Muscle layer of duodenum (tissue), 2 donors: ENCODE data around the gene TSPAN11.
"Not testable (repeated sequence)": the region's sequence is repeated elsewhere in the genome, so short reads cannot be mapped to it uniquely, and the experiment has no call there.

Experiments
- H3K27ac ChIP-seq: one replicate; pipeline ENCODE4 v1.7.0; 2013; ENCODE audit warnings: mild to moderate bottlenecking, low read length
- H3K27me3 ChIP-seq: one replicate; pipeline ENCODE4 v1.7.0; 2013; ENCODE audit warnings: low read depth, mild to moderate bottlenecking, control low read depth, low read length
- H3K36me3 ChIP-seq, 2 donors: one replicate each; pipeline ENCODE4 v1.7.0; 2013; ENCODE audit warnings: low read length in 2 of 2, control low read depth in 1 of 2, mild to moderate bottlenecking in 1 of 2; ENCODE audit not compliant: insufficient read depth in 2 of 2, control insufficient read depth in 1 of 2
- H3K4me1 ChIP-seq, 2 donors: one replicate each; pipeline ENCODE4 v1.7.0; 2013; ENCODE audit warnings: low read length in 2 of 2, mild to moderate bottlenecking in 2 of 2, control low read depth in 1 of 2, moderate library complexity in 1 of 2; ENCODE audit not compliant: insufficient read depth in 2 of 2, control insufficient read depth in 1 of 2
- H3K4me3 ChIP-seq, 2 donors: one replicate each; pipeline ENCODE4 v1.7.0; 2013; ENCODE audit warnings: low read length in 2 of 2, low read depth in 1 of 2, mild to moderate bottlenecking in 1 of 2
- H3K9me3 ChIP-seq, 2 donors: one replicate each; pipeline ENCODE4 v1.7.0; 2013; ENCODE audit warnings: low read length in 2 of 2, control low read depth in 1 of 2, mild to moderate bottlenecking in 1 of 2; ENCODE audit not compliant: control insufficient read depth in 1 of 2
- donor health status: healthy.

The TSPAN11 gene

DNA sequence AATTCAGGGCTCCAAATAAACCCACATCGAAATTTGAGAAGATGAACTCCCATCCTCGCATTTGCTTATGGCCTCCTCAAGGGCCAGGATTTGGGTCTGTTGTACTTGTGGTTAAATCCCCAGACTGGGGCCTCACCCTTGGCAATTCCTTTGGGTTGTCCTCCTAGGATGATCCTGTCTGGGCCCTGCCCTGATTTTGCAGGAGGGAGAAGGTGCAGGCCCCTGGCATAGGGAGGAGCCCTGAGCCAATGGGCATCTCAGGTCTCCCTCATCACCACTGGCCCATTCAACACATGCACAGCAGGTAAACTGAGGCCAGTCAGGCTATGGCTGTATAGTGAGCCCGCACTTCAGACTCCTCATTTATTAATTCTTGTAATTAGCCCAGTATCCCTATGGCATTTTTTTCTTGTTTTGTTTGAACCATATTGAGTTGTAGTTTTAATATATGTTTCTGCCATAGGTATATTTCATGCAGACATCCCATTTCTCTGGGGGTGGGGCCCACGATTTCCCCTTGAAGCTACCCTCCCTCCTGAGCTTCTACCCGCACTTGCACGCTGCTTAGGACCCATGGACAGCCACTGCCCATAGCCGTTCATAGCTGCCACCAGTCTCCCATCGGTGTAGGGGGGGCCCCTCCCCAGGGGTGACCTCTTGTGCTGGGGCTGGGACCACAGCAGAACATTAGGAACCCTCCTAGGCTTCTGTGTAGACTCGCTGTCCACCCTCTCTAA, 80.0 kb downstream of the TSPAN11 start:
- Histone ChIP-seq H3K4me1 (peaks cover 0 to 4% of the 10 kb centered on the region in 2 donors), H3K9me3 (no peaks in the 10 kb centered on the region), H3K27me3 (no peaks in the 10 kb centered on the region), H3K27ac (no peak overlapping the region), H3K36me3 (no peaks in the 10 kb centered on the region), H3K4me3 (no peak overlapping the region)

DNA sequence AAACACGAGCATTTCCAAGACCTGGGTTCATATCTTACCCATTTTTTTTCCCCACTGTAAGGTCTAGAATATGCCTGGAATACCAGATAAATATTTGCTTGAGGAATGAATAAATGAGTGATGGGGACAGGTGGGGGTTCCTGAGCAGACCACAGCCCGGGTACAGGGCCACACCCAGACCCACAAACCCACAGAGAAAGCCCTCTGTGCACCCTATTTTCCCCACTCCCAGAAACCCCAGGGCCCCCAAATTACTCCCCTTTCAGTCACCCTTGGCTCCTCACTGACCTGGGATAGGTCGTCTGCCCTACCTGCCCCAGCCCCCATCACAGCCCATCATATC, 80.6 kb downstream of the TSPAN11 start:
- Histone ChIP-seq H3K9me3 (no peaks in the 10 kb centered on the region), H3K27ac (no peak overlapping the region), H3K4me3 (no peak overlapping the region), H3K27me3 (no peaks in the 10 kb centered on the region), H3K36me3 (no peaks in the 10 kb centered on the region), H3K4me1 (peaks cover 0 to 4% of the 10 kb centered on the region in 2 donors)

DNA sequence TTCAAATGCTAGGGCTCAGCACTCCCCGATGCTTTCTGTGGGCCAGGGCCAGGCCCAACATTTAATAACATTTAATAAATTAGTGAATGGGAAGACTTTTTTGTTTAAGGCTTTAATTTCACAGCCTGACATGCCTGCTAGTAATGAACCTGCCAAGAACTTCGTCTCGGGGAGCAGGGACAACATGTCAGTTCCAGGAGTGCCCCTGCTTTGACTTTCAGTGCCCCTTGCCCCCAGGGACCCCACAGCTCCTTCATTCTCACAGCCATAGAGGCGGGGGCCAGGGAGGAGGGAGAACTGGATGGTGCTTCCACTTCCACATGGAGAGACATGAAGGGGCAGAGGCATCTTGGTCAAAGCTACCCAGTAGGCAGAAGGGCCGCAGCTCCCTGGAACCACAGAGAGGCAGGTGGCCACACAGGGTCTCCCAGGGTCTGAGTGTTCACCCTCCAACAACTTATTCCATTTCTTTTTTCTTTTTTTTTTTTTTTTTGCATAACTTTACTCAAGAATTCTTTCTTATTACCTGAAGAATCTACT, 81.2 kb downstream of the TSPAN11 start:
- no peaks in the 10 kb centered on the region for H3K27me3 ChIP-seq

DNA sequence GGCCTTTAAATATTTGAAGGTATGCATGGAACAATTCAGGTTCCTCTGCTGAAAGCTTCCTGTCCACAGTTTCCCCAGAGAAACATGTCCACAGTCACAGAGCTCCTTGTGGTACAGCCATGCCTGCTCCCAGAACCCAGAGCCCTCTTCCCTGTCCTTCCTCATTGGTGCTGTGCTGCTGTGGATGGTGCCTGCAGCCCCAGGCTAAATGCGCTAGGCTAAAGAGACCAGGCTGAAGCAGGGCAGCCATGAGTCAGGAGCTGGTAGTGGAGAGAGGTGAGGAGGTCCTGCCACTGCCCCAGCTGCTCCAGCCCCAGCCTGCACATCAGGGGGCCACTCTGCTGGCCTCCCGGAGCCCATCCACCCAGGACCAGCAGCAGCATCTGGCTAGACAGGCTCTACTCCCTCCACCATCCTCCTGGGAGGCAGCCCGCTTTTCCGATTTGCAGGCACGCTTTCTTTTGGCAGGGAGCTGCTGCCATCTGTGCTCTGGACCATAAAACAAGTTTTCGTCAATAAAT, 81.8 kb downstream of the TSPAN11 start:
- Histone ChIP-seq H3K27me3 (no peaks in the 10 kb centered on the region), H3K9me3 (no peaks in the 10 kb centered on the region), H3K4me1 (no peaks in the 10 kb centered on the region), H3K36me3 (no peaks in the 10 kb centered on the region), H3K27ac (no peak overlapping the region), H3K4me3 (no peak overlapping the region)

More for the DNA sequence above, 81.2 kb downstream of the TSPAN11 start:
- no peak overlapping the region for H3K27ac ChIP-seq
- no peaks in the 10 kb centered on the region for H3K9me3 ChIP-seq
- peaks cover 0 to 4% of the 10 kb centered on the region in 2 donors for H3K4me1 ChIP-seq
- H3K36me3 ChIP-seq: no peaks in the 10 kb centered on the region
- H3K4me3 ChIP-seq: no peak overlapping the region

DNA sequence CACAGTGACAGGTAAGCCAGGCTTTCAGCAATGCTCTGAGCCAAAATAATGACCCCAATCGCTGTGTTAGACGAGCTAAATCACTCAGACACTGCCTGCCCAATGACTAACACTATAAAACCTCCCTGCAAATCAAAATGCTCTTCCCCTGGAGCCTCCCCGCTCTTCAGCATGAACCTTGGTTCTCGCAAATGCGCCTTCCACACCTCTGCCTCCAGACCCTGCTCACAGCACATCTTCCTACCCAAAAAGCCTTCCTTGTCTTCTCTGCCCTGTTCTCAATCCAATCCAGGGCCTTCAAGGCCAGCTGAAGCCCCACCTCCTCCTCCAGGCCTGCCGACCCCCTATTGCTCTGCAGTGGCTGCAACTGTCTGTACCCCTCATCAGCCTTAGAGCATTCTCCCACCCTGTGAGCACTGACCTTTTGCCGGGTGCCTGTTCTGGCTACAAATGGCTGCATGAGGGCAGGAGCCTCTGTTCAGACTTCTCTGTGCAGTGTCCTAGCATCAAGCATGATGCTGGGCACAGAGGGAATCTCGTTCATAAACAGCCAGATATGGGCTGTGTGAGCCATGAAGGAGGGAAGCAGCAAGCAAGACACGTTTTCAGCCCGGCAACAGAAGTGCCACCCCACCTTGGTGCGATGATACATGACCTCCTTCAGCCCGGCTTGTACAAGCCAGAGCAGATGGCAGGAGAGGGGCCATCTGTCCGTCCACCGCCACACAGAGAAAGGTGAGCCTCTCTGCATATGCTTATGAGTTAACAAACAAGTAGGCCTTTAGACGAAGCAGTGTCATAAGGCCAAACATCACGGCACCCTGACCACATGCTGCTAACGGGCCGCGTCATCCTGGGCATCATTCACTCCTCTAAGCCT, 82.7 kb downstream of the TSPAN11 start:
- Histone ChIP-seq H3K4me1 (no peaks in the 10 kb centered on the region), H3K9me3 (no peaks in the 10 kb centered on the region), H3K36me3 (no peaks in the 10 kb centered on the region), H3K27me3 (no peaks in the 10 kb centered on the region), H3K27ac (no peak overlapping the region), H3K4me3 (no peak overlapping the region)

DNA sequence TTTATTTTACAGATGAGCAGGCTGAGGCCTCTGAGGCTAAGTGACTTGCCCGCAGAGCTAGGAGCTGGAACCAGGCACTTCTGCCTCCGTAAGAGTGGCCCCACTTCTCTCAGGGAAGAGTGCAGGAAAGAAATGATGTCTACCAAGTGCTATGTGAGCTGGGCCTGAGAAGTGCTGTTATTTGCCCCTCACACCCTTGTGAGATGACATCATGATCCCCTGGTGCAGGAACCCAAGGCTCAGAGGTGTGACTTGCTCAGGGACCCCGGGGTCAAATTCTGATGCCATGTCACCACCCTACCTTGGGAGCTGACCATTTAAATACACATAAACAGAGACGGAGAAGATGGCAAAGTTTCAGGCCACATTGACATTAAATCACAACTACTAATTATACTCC, 83.4 kb downstream of the TSPAN11 start:
- no peaks in the 10 kb centered on the region for H3K36me3 ChIP-seq
- no peaks in the 10 kb centered on the region for H3K4me1 ChIP-seq
- H3K9me3 ChIP-seq: no peaks in the 10 kb centered on the region
- no peak overlapping the region for H3K27ac ChIP-seq
- no peak overlapping the region for H3K4me3 ChIP-seq
- no peaks in the 10 kb centered on the region for H3K27me3 ChIP-seq

DNA sequence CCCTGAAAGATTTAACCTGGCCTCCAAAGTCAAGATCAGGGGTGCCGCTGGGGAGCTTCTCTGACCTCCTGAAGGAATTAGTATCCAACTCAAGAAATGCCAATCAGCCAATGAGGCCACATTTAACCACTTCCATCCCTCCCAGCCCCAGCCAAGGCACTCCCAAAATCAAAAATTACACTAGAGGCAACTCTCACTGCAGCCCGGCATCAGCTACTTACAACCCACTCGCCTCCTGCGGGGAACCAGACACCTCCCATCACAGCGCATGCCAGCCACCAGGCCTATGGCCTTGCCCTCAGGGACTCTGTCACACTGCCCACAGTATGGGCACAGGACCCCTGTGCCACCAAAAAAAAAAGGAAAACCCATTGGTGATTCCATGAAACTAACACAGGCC, 84.8 kb downstream of the TSPAN11 start:
- Histone ChIP-seq H3K4me1 (no peaks in the 10 kb centered on the region), H3K27me3 (no peaks in the 10 kb centered on the region), H3K36me3 (no peaks in the 10 kb centered on the region), H3K9me3 (no peaks in the 10 kb centered on the region), H3K27ac (no peak overlapping the region), H3K4me3 (no peak overlapping the region)

DNA sequence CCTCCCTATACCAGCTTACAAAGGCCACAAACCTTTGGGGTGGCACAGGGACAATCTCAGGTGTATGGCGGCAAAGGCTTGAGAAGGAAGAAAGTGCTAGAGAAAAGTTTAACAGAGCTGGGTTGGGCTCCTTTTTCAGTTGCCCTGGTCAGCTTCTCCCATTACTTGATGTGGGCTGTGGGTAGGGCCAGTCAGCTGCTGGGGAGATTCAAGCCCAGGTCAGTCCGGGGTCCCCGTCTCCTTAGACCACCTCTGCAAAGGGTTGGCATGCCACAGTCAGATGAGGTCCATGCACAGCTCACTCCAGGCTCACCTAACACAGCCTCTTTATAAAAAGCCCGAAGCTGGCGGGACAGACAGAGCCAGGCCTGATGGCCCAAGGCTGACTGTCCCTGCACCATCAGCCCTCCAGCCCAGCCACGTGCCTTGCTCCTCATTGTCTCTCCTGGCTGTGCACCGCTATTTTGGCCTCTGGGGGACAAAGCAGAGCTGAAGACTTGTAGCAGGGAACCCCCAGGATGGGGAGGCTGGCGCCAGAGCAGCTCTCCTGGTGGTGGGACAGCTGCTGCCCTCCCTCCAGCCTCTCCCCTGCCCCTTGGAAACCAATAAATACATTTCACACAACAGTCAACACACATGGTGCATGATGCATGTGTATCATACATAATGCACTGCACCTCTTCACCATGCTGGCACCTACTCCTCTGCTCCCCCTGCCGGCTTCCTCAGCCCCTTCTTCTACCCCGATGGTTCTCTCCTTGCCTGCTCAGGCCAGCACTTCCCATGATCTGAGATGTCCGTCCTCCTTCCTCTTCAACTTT, 85.4 kb downstream of the TSPAN11 start:
- no peak overlapping the region for H3K27ac ChIP-seq
- no peaks in the 10 kb centered on the region for H3K36me3 ChIP-seq
- no peak overlapping the region for H3K4me3 ChIP-seq
- no peaks in the 10 kb centered on the region for H3K27me3 ChIP-seq
- no peaks in the 10 kb centered on the region for H3K9me3 ChIP-seq
- H3K4me1 ChIP-seq: no peaks in the 10 kb centered on the region

DNA sequence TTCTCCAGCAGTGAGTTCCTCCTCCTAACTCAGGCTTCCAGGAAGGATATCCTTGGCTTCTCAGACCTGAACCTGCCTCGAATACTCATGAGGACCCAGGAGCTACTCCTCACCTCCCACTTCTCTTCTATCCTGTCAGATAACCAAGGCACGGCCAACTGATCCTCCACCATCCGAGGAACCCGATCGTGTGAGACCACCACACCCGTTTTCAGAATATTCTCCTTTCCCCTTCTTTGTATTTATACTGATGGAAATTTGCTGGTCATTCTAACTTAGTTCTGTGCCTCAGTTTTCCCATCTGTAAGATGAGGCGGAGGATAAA, 86.0 kb downstream of the TSPAN11 start:
- H3K4me1 ChIP-seq, H3K27me3 ChIP-seq, H3K4me3 ChIP-seq, H3K9me3 ChIP-seq, H3K27ac ChIP-seq, H3K36me3 ChIP-seq: not testable (repeated sequence)

DNA sequence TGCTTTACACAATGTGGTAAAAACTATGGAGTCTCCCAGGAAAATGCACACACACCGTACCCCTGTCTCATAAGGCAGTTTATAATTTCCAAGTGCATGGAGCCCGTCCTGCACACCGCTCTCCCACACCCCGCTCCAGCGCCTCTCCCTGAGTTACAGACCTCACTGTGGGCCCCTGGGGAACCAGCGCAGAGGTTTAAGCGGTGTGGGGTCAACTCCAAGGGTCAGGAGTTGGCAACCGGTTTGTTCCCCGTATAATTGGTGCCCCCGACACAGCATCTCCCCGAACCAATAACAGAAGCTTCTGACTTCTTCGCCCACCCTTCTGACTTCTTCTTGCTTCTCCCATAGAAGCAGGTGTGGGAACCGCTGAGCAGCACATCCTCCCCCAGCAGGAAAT, 88.7 kb downstream of the TSPAN11 start:
- Histone ChIP-seq H3K4me3 (no peak overlapping the region), H3K9me3 (no peaks in the 10 kb centered on the region), H3K27me3 (no peaks in the 10 kb centered on the region), H3K27ac (no peak overlapping the region), H3K36me3 (no peaks in the 10 kb centered on the region), H3K4me1 (no peaks in the 10 kb centered on the region)

DNA sequence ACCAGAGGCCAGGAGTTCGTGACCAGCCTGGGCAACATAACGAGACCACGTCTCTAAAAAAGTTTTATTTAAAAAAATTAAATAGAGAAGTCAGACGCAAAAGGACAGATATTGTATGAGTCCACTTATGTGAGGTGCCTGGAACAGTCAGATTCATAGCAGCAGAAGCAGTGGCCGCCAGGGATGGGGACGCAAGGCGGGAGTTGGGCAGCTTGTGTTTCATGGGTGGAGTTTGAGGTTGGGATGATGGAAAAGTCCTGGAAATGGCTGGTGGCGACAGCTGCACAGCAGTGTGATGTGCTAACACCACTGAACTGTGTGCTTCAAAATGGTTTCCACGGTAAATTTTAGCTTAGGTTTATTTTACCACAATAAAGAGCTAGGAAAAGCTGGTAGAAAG, 89.5 kb downstream of the TSPAN11 start:
- Histone ChIP-seq H3K27me3 (no peaks in the 10 kb centered on the region), H3K4me1 (no peaks in the 10 kb centered on the region), H3K9me3 (no peaks in the 10 kb centered on the region), H3K4me3 (no peak overlapping the region), H3K27ac (no peak overlapping the region), H3K36me3 (no peaks in the 10 kb centered on the region)
